Activated CD8-positive, alpha-beta T cell treated with anti-CD3 and anti-CD28 coated beads for 36 hours (primary cell): ENCODE measurements around the gene PLIN3. TPM values are rescaled to one million over a fixed set of nuclear protein-coding genes. Genes with fewer than 3 reads are reported as not detected.
"Not testable (repeated sequence)": the region's sequence is repeated elsewhere in the genome, so short reads cannot be mapped to it uniquely, and the experiment has no call there.

Source experiments
- ATAC-seq: fragments of 200-7000 bp; cut with Tn5 transposase; one replicate; pipeline ENCODE4 v1.10.0; 2021; ENCODE audit warnings: mild to moderate bottlenecking, moderate library complexity
- CTCF ChIA-PET: fragments of 350-600 bp; sonication (Branson Sonifier 250); formaldehyde crosslinking; loops from one replicate; lab custom pipeline; 2021; ENCODE audit warnings: antibody characterized with exemption; lab: Charles Lee
- POLR2A ChIA-PET: fragments of 350-600 bp; sonication (Branson Sonifier 250); formaldehyde crosslinking; loops from one replicate; lab custom pipeline; 2021; ENCODE audit warnings: antibody characterized with exemption; lab: Charles Lee
- DNase-seq: peaks from one replicate; pipeline ENCODE4 v3.0.0-alpha.2; 2020
- H3K27ac Mint-ChIP-seq: one replicate; pipeline ENCODE4 v1.8.0; 2021; ENCODE audit warnings: mild to moderate bottlenecking, mixed read lengths
- H3K27me3 Mint-ChIP-seq: one replicate; pipeline ENCODE4 v1.8.0; 2021; ENCODE audit warnings: mixed read lengths
- H3K36me3 Mint-ChIP-seq: one replicate; pipeline ENCODE4 v1.8.0; 2021; ENCODE audit warnings: low read depth, mixed read lengths
- H3K4me1 Mint-ChIP-seq: one replicate; pipeline ENCODE4 v1.8.0; 2021; ENCODE audit warnings: low read depth, mixed read lengths
- H3K4me3 Mint-ChIP-seq: one replicate; pipeline ENCODE4 v1.8.0; 2021; ENCODE audit warnings: mild to moderate bottlenecking, moderate library complexity, mixed read lengths
- H3K9me3 Mint-ChIP-seq: one replicate; pipeline ENCODE4 v1.8.0; 2021; ENCODE audit warnings: mixed read lengths
- intact Hi-C: fragments of 100-400 bp; cut with micrococcal nuclease; formaldehyde crosslinking; loops from one replicate; pipeline ENCODE4 v1.10.0; 2022
- total RNA-seq, 2 experiments: library from RNA; stranded (reverse); gene quantifications; one replicate each; pipeline ENCODE4 v1.2.3, GENCODE V29; 2021
- TF ChIP-seq, protein P1 (sequence below): fragments of 200-600 bp; IDR thresholded peaks from one replicate; pipeline ENCODE4 v1.8.0; 2022; ENCODE audit warnings: antibody characterized with exemption, mild to moderate bottlenecking

The PLIN3 gene
- total RNA-seq, 2 experiments from 2014 or later, result 15.5 to 23.5 TPM

DNA sequence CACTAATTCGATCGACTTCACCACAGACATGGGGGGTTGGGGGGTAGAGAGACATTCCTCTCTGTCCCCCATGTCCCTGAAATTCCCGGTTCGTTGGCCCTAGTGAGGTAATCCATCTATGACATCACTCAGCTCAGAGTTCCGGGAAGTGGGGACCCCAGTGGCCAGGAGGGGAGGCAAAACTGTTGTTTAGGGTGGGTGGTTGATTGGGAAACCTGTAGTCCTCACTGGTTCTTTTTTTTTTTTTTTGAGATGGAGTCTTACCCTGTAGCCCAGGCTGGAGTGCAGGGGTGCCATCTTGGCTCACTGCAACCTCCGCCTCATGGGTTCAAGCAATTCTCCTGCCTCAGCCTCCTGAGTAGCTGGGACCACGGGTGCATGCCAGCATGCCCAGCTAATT is 35.3 kb upstream of the PLIN3 start, which contains the start of gene ARRDC5:
ARRDC5 (minus strand) TSS at position 101 of the 400 bp plus-strand sequence; CDS start at position 30, 71 bp downstream.
- CTCF ChIA-PET, result interaction anchor here (0.7 to 1.0 kb wide), 2 partner anchors 31 to 93 kb away, joined by 3 read pairs; no protein-coding TSS in a partner anchor
- Mint-ChIP-seq H3K4me3 (no peak within 1 kb of the TSS), H3K4me1 (peaks cover 6% of the 10 kb centered on the region), H3K27ac (peak within 1 kb of the TSS; percentile 58), H3K9me3 (no peaks in the 10 kb centered on the region), H3K36me3 (no peaks in the 10 kb centered on the region), H3K27me3 (no peaks in the 10 kb centered on the region)
- TF ChIP-seq, protein P1, sequence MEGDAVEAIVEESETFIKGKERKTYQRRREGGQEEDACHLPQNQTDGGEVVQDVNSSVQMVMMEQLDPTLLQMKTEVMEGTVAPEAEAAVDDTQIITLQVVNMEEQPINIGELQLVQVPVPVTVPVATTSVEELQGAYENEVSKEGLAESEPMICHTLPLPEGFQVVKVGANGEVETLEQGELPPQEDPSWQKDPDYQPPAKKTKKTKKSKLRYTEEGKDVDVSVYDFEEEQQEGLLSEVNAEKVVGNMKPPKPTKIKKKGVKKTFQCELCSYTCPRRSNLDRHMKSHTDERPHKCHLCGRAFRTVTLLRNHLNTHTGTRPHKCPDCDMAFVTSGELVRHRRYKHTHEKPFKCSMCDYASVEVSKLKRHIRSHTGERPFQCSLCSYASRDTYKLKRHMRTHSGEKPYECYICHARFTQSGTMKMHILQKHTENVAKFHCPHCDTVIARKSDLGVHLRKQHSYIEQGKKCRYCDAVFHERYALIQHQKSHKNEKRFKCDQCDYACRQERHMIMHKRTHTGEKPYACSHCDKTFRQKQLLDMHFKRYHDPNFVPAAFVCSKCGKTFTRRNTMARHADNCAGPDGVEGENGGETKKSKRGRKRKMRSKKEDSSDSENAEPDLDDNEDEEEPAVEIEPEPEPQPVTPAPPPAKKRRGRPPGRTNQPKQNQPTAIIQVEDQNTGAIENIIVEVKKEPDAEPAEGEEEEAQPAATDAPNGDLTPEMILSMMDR, result no peak
- POLR2A ChIA-PET, result interaction anchor here (0.6 kb wide), 1 partner anchor 73 kb away, joined by 3 read pairs; no protein-coding TSS in a partner anchor
- intact Hi-C loops, result no loop called here
- ATAC-seq (no peak), DNase-seq (no peak)

DNA sequence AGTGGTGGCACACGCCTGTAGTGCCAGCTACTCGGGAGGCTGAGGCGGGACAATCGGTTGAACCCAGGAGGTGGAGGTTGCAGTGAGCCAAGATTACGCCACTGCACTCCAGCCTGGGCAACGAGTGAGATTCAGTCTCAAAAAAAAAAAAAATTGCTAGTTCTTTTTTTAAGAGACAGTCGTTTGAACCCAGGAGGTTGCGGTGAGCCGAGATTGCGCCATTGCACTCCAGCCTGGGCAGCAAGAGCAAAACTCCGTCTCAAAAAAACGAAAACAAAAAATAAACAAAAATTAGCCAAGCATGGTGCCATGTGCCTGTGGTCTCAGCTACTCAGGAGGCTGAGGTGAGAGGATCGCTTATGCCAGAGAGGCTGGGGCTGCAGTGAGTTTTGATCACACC is 33.4 kb upstream of the PLIN3 start:
- CTCF ChIA-PET, H3K4me3 Mint-ChIP-seq: not testable (repeated sequence)

DNA sequence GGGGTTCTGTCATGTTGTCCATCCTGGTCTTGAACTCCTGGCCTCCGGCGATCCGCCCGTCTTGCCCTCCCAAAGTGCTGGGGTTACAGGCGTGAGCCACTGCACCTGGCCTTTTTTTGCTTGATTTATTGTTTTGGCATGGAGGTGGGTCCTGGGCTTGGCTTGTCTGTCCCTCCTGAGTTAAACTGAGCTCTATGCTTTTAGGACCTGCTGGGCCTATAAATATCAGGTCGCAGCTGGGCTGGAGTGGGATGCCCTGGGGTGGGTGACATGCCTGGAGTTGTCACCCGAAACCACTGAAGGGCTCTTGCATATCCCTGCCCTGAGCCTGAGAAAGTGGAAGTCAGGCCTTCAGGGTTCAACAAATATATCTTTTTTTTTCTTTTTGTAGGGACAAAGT is 29.7 kb upstream of the PLIN3 start:
- H3K9me3 Mint-ChIP-seq, result no peaks in the 10 kb centered on the region
- intact Hi-C loops, result no loop called here
- DNase-seq (no peak), ATAC-seq (no peak)
- H3K36me3 Mint-ChIP-seq, result no peaks in the 10 kb centered on the region
- H3K27ac Mint-ChIP-seq, result peak overlapping the region; percentile 59
- TF ChIP-seq, protein P1, result no peak
- H3K4me1 Mint-ChIP-seq, result peaks cover 9% of the 10 kb centered on the region
- ChIA-PET CTCF (no interaction called here), POLR2A (interaction anchor here (1.0 to 2.4 kb wide), 2 partner anchors 12 to 38 kb away, joined by 4 to 10 read pairs; partner anchors contain the start of gene UHRF1)
- H3K27me3 Mint-ChIP-seq, result no peaks in the 10 kb centered on the region
- H3K4me3 Mint-ChIP-seq, result no peak overlapping the region

More for the DNA sequence above, 33.4 kb upstream of the PLIN3 start:
- intact Hi-C loops, H3K4me1 Mint-ChIP-seq, H3K9me3 Mint-ChIP-seq, DNase-seq, H3K36me3 Mint-ChIP-seq, H3K27me3 Mint-ChIP-seq, H3K27ac Mint-ChIP-seq, ATAC-seq: not testable (repeated sequence)
- POLR2A ChIA-PET, result interaction anchor here (0.6 kb wide), 1 partner anchor 13 kb away, joined by 4 read pairs; no protein-coding TSS in a partner anchor

DNA sequence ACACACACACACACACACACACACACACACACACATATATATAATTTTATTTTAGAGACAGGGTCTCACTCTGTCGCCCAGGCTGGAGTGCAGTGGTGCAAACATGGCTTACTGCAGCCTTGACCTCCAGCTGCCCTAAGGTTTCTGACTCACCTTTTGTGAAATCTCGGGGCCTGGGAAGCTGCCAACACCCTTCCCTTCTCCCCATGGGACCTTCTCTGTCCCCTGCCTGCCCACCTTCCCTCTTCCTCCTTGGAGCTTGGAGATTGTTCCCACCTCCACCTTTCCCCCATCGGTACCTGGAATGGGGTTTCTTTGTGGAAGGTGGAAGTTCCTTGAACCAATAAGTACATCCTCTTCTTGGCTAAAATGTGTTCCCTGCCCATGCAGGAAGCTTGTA is 28.9 kb upstream of the PLIN3 start:
- peaks cover 7% of the 10 kb centered on the region for H3K4me1 Mint-ChIP-seq
- H3K36me3 Mint-ChIP-seq, result no peaks in the 10 kb centered on the region
- H3K27ac Mint-ChIP-seq, result peak overlapping the region; percentile 28
- CTCF ChIA-PET, result no interaction called here
- DNase-seq (no peak), ATAC-seq (no peak)
- POLR2A ChIA-PET, result interaction anchor here (2.4 kb wide), 2 partner anchors 13 to 15 kb away, joined by 8 to 10 read pairs; partner anchors contain the start of gene UHRF1
- TF ChIP-seq, protein P1, result no peak
- H3K4me3 Mint-ChIP-seq, result no peak overlapping the region
- H3K9me3 Mint-ChIP-seq, result no peaks in the 10 kb centered on the region
- intact Hi-C loops, result no loop called here
- H3K27me3 Mint-ChIP-seq, result no peaks in the 10 kb centered on the region

DNA sequence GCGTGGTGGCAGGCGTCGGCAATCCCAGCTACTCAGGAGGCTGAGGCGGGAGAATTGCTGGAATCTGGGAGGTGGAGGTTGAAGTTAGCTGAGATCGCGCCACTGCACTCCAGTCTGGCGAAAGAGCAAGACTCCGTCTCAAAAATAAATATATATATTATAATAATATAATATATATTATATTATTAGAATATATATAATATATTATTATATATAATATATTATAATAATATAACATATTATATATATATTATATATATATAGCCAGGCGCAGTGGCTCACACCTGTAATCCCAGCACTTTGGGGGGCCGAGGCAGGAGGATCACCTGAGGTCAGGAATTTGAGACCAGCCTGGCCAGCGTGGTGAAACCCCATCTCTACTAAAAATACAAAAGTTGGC is 25.5 kb upstream of the PLIN3 start:
- H3K4me1 Mint-ChIP-seq, DNase-seq, H3K27ac Mint-ChIP-seq, H3K9me3 Mint-ChIP-seq, ATAC-seq, CTCF ChIA-PET, H3K4me3 Mint-ChIP-seq, POLR2A ChIA-PET, H3K36me3 Mint-ChIP-seq, H3K27me3 Mint-ChIP-seq, intact Hi-C loops: not testable (repeated sequence)

DNA sequence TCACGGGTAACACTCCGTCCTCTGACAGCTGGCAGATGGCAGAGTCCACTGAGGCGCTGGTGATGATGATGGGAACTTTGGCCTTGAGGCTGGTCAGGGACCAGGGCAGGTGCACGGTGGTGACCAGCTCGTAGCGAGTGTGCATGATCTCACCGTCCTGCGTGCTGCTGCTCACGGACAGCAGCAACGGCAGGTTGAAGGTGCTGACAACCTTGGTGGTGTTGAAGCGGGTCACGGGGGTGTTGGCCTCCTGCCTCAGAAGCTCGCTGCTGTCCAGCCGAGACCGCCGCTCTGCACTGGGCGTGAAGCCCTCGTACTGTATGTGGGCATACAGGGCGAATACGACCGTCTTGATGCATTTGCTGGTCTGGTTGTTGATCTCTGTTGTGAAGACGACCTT is 23.6 kb upstream of the PLIN3 start:
- ChIA-PET POLR2A (no interaction called here), CTCF (interaction anchor here (2.2 kb wide), 1 partner anchor 18 kb away, joined by 6 read pairs; no protein-coding TSS in a partner anchor)
- H3K27ac Mint-ChIP-seq, result no peak overlapping the region
- peaks cover 4% of the 10 kb centered on the region for H3K4me1 Mint-ChIP-seq
- no peaks in the 10 kb centered on the region for H3K27me3 Mint-ChIP-seq
- no peaks in the 10 kb centered on the region for H3K9me3 Mint-ChIP-seq
- H3K36me3 Mint-ChIP-seq, result no peaks in the 10 kb centered on the region
- intact Hi-C loops, result no loop called here
- ATAC-seq, result no peak
- H3K4me3 Mint-ChIP-seq, result no peak overlapping the region
- DNase-seq, result no peak
- TF ChIP-seq, protein P1, result no peak
